Effector memory CD4-positive, alpha-beta T cell (primary cell): ENCODE results near the gene FRS2.

Experiments
- DNase-seq, 3 donors: peaks; one replicate each; pipeline ENCODE4 v3.0.0-alpha.2; 2020
- H3K27ac ChIP-seq: 2 replicates; pipeline ENCODE4 v1.7.0; 2013; ENCODE audit warnings: mild to moderate bottlenecking, low read length, moderate library complexity; ENCODE audit not compliant: insufficient read depth, poor library complexity, severe bottlenecking
- H3K27me3 ChIP-seq: replicated peaks from 2 replicates; pipeline ENCODE4 v1.7.0; 2013; ENCODE audit warnings: mild to moderate bottlenecking, low read length; ENCODE audit not compliant: insufficient read depth, control insufficient read depth, poor library complexity, severe bottlenecking
- H3K36me3 ChIP-seq: 2 replicates; pipeline ENCODE4 v1.7.0; 2013; ENCODE audit warnings: mild to moderate bottlenecking, low read length, moderate library complexity; ENCODE audit not compliant: control insufficient read depth, insufficient read depth
- H3K4me1 ChIP-seq: 2 replicates; pipeline ENCODE4 v1.7.0; 2013; ENCODE audit warnings: low read length, mild to moderate bottlenecking; ENCODE audit not compliant: control insufficient read depth, insufficient read depth, poor library complexity, severe bottlenecking
- H3K4me3 ChIP-seq: 2 replicates; pipeline ENCODE4 v1.7.0; 2013; ENCODE audit warnings: low read length, low read depth, mild to moderate bottlenecking; ENCODE audit not compliant: insufficient read depth, poor library complexity, severe bottlenecking
- H3K9me3 ChIP-seq: 2 replicates; pipeline ENCODE4 v1.7.0; 2013; ENCODE audit warnings: mild to moderate bottlenecking, low read length, moderate library complexity; ENCODE audit not compliant: control insufficient read depth

FRS2 gene

DNA sequence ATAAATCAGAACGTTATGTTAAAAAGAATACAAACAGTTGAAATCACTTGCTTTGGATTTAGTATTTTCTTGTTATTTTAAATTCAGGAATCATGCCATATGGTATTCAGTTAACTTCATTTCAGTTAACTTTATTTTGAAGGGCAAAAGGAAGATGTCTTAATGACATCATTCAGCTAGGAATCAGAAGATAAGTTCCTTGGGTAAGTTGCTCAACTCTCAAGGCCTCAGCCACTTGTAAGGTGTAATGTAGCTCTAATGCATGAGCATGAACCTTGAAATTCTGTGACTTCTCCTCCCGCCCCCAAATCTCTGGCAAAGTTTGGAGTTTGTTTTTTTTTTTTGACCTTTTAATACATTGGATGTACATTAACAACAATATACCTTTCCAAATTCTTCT is 42.6 kb downstream of the FRS2 start:
- Histone ChIP-seq H3K4me3 (no peak overlapping the region), H3K9me3 (no peaks in the 10 kb centered on the region), H3K27me3 (no peaks in the 10 kb centered on the region), H3K27ac (no peak overlapping the region), H3K4me1 (no peaks in the 10 kb centered on the region), H3K36me3 (no peaks in the 10 kb centered on the region)
- DNase-seq: no peak

DNA sequence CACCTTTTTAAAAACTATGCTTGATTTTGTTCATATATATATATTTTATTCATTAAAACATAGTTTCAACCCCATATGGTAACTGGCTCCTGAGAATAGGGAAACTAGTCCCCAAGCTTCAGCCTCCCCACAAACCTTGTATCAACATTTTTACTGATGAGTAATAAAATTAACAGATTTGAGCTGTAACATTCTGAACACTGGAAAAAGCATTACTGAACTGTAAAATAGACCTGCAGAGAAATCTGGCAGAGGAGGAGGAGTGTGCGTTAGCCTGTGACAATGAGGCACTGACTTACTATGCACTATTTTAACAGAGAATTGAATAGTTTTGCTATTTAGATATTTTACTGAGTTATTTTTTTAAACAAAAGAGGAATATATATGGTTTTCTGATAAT is 43.1 kb downstream of the FRS2 start:
- Histone ChIP-seq H3K9me3 (no peaks in the 10 kb centered on the region), H3K36me3 (no peaks in the 10 kb centered on the region), H3K4me1 (no peaks in the 10 kb centered on the region), H3K27ac (no peak overlapping the region), H3K27me3 (no peaks in the 10 kb centered on the region), H3K4me3 (no peak overlapping the region)
- no peak for DNase-seq

DNA sequence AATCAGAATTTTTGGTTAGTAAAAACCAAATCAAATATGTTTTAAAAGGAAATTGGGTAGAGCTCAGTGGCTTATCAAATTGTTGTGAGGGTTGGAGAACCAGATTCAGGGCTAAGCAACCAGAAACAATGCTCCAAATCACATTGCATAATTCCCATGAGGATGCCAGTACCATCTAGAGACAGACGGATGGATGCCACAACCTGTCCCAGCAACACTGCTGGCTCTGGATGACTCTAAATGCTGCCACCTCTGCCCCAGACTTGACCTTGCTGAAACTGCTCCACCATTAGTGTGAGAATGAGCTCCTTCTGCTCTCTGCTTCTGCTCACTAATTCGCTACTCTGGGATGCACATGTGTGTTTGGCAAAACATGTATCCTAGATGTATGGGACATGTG is 43.9 kb downstream of the FRS2 start:
- DNase-seq: no peak
- Histone ChIP-seq H3K27me3 (no peaks in the 10 kb centered on the region), H3K36me3 (no peaks in the 10 kb centered on the region), H3K27ac (no peak overlapping the region), H3K4me1 (no peaks in the 10 kb centered on the region), H3K4me3 (no peak overlapping the region), H3K9me3 (no peaks in the 10 kb centered on the region)

DNA sequence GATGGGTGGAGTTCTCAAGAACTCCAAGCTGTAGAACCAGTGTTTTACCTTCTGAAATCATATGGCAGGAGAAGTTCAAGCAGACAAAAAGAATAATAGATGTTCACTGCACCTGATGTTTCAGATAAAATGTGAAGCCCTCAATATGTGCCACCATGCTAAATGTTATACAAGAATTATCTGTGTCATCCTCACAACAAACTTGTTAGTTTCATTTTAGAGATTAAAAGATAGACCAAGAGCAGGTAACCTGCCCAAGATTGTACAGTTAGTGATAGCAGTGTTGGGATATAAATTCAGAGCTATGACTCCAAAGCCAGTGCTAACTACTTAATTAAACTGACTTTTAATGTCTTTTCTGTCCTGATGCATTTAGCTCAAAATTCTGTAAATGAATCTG is 44.7 kb downstream of the FRS2 start:
- Histone ChIP-seq H3K9me3 (no peaks in the 10 kb centered on the region), H3K4me1 (no peaks in the 10 kb centered on the region), H3K27me3 (no peaks in the 10 kb centered on the region), H3K4me3 (no peak overlapping the region), H3K36me3 (no peaks in the 10 kb centered on the region), H3K27ac (no peak overlapping the region)
- no peak for DNase-seq

GRCh38 chr12:69515394-69515930 is 45.3 kb downstream of the FRS2 start:
- Histone ChIP-seq H3K4me1 (no peaks in the 10 kb centered on the region), H3K9me3 (no peaks in the 10 kb centered on the region), H3K27me3 (no peaks in the 10 kb centered on the region), H3K27ac (no peak overlapping the region), H3K36me3 (no peaks in the 10 kb centered on the region), H3K4me3 (no peak overlapping the region)
- DNase-seq: no peak

GRCh38 chr12:69516950-69517349 is 46.8 kb downstream of the FRS2 start:
- DNase-seq: no peak

DNA sequence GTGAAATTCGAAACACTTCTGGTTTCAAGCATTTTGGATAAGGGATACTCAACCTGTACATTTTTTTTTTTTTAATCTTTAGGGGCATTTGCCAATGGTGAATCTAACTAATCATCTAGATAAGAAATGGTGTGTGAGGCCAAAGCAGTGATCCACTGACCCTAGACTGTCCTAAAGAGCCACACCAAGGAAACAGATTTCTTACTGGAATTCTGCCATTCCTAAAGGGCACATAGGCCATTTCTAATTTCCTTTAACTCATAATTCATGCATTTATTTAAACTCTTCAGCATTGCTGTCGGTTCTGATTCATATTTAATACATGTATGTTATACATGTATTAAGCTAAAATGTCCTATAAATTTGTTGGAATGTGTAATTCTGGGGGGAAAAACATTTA is 47.2 kb downstream of the FRS2 start:
- no peaks in the 10 kb centered on the region for H3K36me3 ChIP-seq
- H3K27me3 ChIP-seq: no peaks in the 10 kb centered on the region
- DNase-seq: no peak
- no peaks in the 10 kb centered on the region for H3K9me3 ChIP-seq
- no peak overlapping the region for H3K27ac ChIP-seq
- no peak overlapping the region for H3K4me3 ChIP-seq
- H3K4me1 ChIP-seq: no peaks in the 10 kb centered on the region

More at GRCh38 chr12:69516950-69517349, 46.8 kb downstream of the FRS2 start:
- H3K4me3 ChIP-seq: no peak overlapping the region
- H3K36me3 ChIP-seq: no peaks in the 10 kb centered on the region
- no peak overlapping the region for H3K27ac ChIP-seq
- H3K27me3 ChIP-seq: no peaks in the 10 kb centered on the region
- H3K9me3 ChIP-seq: no peaks in the 10 kb centered on the region
- no peaks in the 10 kb centered on the region for H3K4me1 ChIP-seq

DNA sequence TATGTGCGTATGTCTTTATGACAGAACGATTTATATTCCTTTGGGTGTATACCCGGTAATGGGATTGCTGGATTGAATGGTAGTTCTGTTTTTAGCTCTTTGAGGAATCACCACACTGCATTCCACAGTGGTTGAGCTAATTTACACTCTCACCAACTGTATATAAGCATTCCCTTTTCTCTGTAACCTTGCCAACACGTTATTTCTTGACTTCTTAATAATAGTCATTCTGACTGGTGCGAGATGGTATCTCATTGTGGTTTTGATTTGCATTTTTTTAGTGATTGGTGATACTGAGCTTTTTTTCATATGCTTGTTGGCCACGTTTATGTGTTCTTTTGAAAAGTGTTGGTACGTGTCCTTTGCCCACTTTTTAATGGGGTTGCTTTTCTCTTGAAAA is 49.7 kb downstream of the FRS2 start:
- H3K36me3 ChIP-seq: no peaks in the 10 kb centered on the region
- H3K4me3 ChIP-seq: no peak overlapping the region
- no peaks in the 10 kb centered on the region for H3K4me1 ChIP-seq
- H3K9me3 ChIP-seq: no peaks in the 10 kb centered on the region
- no peaks in the 10 kb centered on the region for H3K27me3 ChIP-seq
- no peak overlapping the region for H3K27ac ChIP-seq
- no peak for DNase-seq

- no peaks in the 10 kb centered on the region for H3K27me3 ChIP-seq
- no peak overlapping the region for H3K4me3 ChIP-seq
- no peaks in the 10 kb centered on the region for H3K4me1 ChIP-seq
- no peaks in the 10 kb centered on the region for H3K36me3 ChIP-seq
- no peaks in the 10 kb centered on the region for H3K9me3 ChIP-seq
- H3K27ac ChIP-seq: no peak overlapping the region
- no peak for DNase-seq
Observed at GRCh38 chr12:69523433-69524330, 53.5 kb downstream of the FRS2 start.

DNA sequence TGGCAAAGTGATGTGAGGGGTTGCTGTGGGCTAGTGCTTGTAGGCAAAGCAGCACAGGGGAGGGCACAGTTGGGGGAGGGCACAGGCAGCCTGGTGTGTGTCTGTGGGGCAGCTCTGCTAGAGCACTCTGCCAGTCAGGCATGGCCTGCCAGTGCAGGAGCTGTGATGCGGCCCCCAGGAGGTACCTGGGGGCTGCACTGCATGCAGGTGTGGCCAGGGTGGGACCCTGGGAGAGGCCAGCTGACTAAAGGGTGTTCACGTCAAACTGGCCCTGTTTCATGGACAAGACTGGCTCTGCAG is 54.1 kb downstream of the FRS2 start:
- Histone ChIP-seq H3K36me3 (no peaks in the 10 kb centered on the region), H3K4me1 (no peaks in the 10 kb centered on the region), H3K9me3 (no peaks in the 10 kb centered on the region), H3K27me3 (no peaks in the 10 kb centered on the region), H3K4me3 (no peak overlapping the region), H3K27ac (no peak overlapping the region)
- no peak for DNase-seq
